Left cardiac atrium (tissue), 4 donors: ENCODE measurements around the gene TMSB4X. TPM values are rescaled to one million over a fixed set of nuclear protein-coding genes. Genes with fewer than 3 reads are reported as not detected.
"Not testable (repeated sequence)": the region's sequence is repeated elsewhere in the genome, so short reads cannot be mapped to it uniquely, and the experiment has no call there.

Experiments
- ATAC-seq, 2 donors: fragments of 200-7000 bp; cut with Tn5 transposase; one replicate each; pipeline ENCODE4 v1.9.1; 2020; ENCODE audit warnings: mild to moderate bottlenecking in 2 of 2, moderate library complexity in 2 of 2
- DNase-seq: peaks from one replicate; pipeline ENCODE4 v3.0.0-alpha.2; 2020
- intact Hi-C, 2 donors: fragments of 100-400 bp; cut with DNase I; formaldehyde crosslinking; loops; one replicate each; pipeline versions ENCODE4 v1.14.1 to v1.15.1; 2022 to 2023
- total RNA-seq, 2 donors: library from RNA; stranded (reverse); fragmentation: NEBNext Ultra II Directional; extraction: Animal tissue kit (Norgen Biotek cat#: 25700); gene quantifications; one replicate each; pipeline ENCODE4 v1.2.1, GENCODE V29; 2021
- donor health status: DM: no; HTN: yes; CAD: no.
- donor health status: DM: no; HTN: yes; CAD: no; lungs with severe emphysema.
- donor health status: DM: yes; HTN: yes; CAD: no.
- donor health status: Dilated cardiomyopathy.

The TMSB4X gene
- total RNA-seq, 2 donors from 2014 or later: 1,546 to 1,715 TPM

GRCh38 chrX:12951595-12951975 is 23.3 kb upstream of the TMSB4X start:
- DNase-seq (no peak), ATAC-seq (no peak)
- intact Hi-C loops: no loop called here

DNA sequence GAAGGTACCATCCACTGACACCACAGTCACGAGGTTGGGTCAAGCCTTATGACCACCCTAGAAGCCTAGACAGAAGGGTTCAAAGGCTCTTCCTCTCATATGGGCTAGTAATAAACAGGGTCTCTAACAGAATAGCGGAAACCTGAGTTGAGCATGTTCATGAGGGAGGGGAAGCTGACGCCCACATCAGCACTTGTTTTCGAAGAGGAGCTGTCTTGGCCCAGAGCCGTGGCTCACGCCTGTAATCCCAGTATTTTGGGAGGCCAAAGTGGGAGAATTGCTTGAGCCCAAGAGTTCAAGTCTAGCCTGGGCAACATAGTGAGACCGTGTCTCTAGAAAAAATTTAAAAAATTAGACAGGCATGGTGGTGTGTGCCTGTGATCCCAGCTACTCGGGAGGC is 21.5 kb upstream of the TMSB4X start:
- DNase-seq (no peak), ATAC-seq (no peak)
- intact Hi-C loops: no loop called here

- DNase-seq (no peak), ATAC-seq (no peak)
- intact Hi-C loops: no loop called here
These were observed 20.5 kb upstream of the TMSB4X start for GRCh38 chrX:12954376-12954775.

DNA sequence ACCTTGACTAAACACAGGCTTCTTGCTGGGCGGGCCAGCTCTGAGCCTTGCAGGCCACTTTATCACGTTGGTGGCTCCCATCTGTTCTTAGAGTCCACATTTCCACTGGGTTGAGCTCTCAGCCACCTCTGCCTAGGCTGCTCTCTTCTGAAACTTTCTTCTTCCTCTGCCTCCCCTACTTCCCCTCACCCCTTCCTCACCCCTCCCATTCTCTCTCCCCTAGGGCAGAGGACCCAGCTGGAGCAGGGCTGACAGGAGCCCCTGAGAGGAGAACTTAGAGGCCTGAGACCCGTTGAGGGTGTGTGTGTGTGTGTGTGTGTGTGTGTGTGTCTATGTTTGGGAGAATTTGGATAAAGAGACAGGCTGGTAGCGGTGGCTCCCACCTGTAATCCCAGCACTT is 19.9 kb upstream of the TMSB4X start:
- intact Hi-C loops: no loop called here

DNA sequence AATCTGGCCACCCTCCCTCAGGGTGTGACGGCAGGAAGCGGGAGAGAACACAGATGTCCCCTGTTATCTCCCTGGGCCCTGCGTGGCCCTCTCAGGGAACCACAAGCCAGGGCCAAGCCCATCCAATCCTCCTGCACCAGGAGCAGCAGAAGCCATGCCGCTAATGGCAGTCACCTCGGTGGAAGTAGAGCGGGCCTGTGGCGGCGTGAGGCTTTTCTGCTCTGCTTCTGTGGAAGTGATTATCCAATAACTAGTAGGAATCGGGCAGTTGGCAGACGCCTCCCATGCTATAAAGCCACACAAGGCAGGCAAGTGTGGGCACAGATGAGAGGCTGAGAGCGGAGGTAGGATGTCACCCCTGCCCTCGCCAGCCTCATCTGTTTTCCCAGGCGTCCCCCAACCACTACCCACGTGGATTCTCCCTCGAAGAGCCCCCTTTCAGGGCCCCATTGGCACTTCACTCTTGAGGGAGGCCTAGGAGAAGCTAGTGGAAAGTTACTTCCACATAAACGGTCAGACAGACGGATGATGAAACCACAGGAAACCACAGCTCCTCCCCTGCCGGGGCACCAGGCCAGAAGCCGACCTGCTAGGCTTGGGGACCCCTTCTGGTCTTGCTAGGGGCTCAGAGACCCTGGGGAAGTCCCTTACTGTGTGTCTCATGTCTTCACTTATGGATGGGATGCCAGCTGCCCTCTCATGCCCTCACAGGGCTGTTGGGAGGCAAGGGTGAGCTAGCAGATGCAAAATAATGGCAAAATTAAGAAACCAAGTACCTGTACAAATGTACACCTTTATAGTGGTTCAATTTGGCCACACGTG is 18.8 kb upstream of the TMSB4X start:
- intact Hi-C loops: no loop called here
- DNase-seq (peak; percentile 64), ATAC-seq (peak; percentile 73 to 91)

More for the DNA sequence above, 19.9 kb upstream of the TMSB4X start:
- DNase-seq (no peak), ATAC-seq (no peak)

DNA sequence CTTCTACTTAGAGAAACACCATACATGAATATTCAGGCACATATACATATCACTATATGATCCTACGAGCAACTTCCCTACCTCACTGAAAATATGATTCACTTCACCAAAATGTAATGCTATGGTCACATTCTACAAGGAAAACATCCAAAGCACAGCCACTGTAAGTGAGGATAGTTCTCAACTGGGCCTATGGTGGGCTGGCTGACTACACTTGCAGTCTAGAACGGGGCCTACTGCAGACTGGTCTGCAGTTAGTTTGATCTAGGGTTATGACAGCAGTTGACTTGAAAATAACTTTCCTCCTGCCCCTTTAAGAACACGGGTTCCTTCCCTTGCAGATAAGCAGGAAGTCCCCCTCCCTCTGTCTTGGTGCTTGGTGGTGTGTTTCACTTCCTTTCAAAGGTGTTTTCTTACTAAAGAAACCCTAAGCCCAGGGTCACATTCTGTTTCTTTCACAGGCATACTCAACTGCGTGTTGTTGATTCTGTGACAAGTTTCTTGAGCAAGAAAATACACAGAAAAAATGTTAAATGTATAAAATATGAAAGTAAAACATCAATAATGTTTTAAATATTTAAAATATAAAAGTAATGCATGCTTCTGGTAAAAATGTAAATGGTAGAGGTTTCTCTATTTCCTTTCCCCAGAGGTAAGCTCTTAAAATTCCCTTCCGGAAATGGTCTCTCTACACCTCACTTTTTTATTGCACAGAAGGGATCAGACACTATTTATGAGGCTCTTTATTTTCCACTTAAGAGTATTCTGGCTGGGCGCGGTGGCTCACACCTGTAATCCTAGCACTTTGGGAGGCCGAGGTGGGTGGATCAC is 18.0 kb upstream of the TMSB4X start:
- intact Hi-C loops: no loop called here
- no peak for DNase-seq

GRCh38 chrX:12958059-12958458 is 16.9 kb upstream of the TMSB4X start:
- no peak for ATAC-seq
- intact Hi-C loops: no loop called here
- DNase-seq: no peak

More for the DNA sequence above, 18.0 kb upstream of the TMSB4X start:
- peak; percentile 67 to 74 for ATAC-seq

- DNase-seq: no peak
- intact Hi-C loops: no loop called here
- no peak for ATAC-seq
These were observed 16.4 kb upstream of the TMSB4X start for GRCh38 chrX:12958461-12958860.

GRCh38 chrX:12961196-12961718 is 13.7 kb upstream of the TMSB4X start:
- DNase-seq (no peak), ATAC-seq (no peak)
- intact Hi-C loops: no loop called here

- no peak for DNase-seq
- no peak for ATAC-seq
- intact Hi-C loops: no loop called here
These were observed 12.8 kb upstream of the TMSB4X start for GRCh38 chrX:12962041-12962504.

DNA sequence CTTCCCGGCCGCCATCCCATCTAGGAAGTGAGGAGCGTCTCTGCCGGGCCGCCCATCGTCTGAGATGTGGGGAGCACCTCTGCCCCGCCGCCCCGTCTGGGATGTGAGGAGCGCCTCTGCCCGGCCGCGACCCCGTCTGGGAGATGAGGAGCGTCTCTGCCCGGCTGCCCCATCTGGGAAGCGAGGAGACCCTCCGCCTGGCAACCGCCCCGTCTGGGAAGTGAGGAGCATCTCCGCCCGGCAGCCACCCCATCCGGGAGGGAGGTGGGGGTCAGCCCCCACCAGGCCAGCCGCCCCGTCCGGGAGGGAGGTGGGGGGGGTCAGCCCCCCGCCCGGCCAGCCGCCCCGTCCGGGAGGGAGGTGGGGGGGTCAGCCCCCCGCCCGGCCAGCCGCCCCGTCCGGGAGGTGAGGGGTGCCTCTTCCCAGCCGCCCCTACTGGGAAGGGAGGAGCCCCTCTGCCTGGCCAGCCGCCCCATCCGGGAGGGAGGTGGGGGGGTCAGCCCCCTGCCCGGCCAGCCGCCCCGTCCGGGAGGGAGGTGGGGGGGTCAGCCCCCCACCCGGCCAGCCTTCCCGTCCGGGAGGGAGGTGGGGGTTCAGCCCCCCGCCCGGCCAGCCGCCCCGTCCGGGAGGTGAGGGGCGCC is 11.6 kb upstream of the TMSB4X start:
- ATAC-seq, DNase-seq, intact Hi-C loops: not testable (repeated sequence)

DNA sequence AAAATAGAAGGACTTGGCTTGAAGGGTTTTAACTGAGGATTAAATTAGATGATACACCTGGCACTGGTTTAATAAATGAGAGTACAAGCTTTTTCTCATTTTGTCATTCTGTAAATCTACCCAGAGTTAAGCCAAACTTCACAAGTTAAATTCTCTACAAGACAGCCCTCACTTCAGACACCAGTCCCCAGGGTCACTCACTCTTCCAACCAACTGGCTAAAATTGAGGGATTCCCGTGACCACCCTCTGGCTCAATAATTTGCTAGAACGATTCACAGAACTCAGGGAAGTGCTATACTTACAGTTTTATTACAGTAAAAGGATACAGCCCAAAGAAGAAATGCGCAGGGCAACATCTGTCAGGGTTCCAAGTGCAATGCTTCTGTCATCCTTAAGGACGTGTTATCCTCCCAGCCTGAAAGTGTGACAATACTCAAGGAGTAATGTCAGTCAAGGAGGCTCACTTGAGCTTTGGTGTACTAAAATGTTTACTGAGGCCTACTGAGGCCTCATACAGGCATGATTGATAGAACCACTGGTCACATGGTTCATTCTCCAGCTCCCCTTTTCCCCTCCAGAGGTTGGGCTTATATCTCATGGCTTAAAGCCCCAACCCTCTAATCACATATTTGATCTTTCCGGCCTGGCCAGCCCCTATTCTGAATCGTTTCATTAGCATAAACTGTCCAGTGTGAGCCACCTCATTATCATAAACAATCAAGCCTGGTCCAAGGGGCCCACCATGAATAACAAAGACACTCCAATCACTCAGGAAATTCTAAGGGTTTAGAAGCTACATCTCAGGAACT is 9.6 kb upstream of the TMSB4X start:
- DNase-seq: no peak
- no peak for ATAC-seq
- intact Hi-C loops: no loop called here

DNA sequence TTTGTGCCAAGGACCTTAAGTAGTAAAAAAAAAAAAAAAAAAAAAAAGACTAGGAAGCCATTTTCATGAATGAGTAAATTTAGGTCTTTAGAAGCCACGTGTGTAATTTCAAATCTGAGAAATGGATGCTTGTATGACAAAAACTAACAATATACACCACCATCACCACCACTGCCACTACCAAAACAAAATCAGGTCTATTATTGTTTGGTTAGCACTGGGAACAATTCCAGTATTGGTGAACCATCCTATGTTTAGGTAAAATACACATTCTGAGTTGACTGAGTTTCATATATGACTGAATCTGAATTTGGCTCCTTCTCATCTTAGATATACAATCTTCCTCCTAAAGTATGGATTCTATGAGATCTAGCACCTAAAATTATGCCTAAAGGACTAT is 8.8 kb upstream of the TMSB4X start:
- ATAC-seq: no peak
- intact Hi-C loops: no loop called here
- DNase-seq: no peak

GRCh38 chrX:12967711-12968465 is 7.0 kb upstream of the TMSB4X start:
- DNase-seq: no peak
- ATAC-seq: no peak
- intact Hi-C loops: no loop called here

GRCh38 chrX:12970691-12971202 is 4.2 kb upstream of the TMSB4X start:
- no peak for DNase-seq
- ATAC-seq: peak; percentile 33 to 43
- intact Hi-C loops: loop anchor here (2.0 to 10.0 kb wide), 3 partner anchors 152 to 518 kb away; no protein-coding TSS in a partner anchor

- ATAC-seq (peak in 1 of 2 donors; percentile 4), DNase-seq (peak; percentile 64)
- intact Hi-C loops: loop anchor here (2.0 to 10.0 kb wide), 3 partner anchors 151 to 517 kb away; no protein-coding TSS in a partner anchor
These were observed 3.5 kb upstream of the TMSB4X start for GRCh38 chrX:12971282-12972003.

DNA sequence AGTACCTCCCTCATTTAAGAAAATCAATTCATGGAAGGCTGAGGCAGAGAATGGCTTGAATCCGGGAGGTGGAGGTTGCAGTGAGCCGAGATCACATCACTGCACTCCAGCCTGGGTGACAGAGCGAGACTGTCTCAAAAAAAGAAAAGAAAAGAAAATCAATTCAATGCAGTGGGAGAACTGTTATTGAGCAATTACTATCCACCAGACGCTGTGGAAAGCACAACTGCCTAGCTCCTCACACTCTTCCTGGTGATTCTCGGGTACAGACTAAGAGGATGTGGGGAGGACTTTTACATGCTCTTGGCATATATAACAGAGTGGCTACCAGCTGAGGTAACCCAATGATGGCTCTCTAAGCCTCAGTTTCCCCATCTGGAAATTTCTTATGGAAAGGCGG is 2.7 kb upstream of the TMSB4X start:
- intact Hi-C loops: loop anchor here (5.0 to 10.0 kb wide), 2 partner anchors 150 to 513 kb away; no protein-coding TSS in a partner anchor
- DNase-seq: no peak
- no peak for ATAC-seq
